Breast epithelium (tissue), 4 donors: Measurements from ENCODE around the gene SGPP1. TPM values are rescaled to one million over a fixed set of nuclear protein-coding genes. Genes with fewer than 3 reads are reported as not detected.

Source experiments
- DNase-seq, 2 donors: peaks; one replicate each; pipeline ENCODE4 v3.0.0-alpha.2; 2019; ENCODE audit warnings: low spot score in 2 of 2
- H3K27ac ChIP-seq, 2 donors: fragments of 200-600 bp; sonication (generic) in 1 of 2; one replicate each; pipeline ENCODE4 v1.5.1; 2016 to 2019; ENCODE audit warnings: mild to moderate bottlenecking in 1 of 2
- H3K27me3 ChIP-seq, 2 donors: fragments of 200-600 bp; sonication (generic) in 1 of 2; one replicate each; pipeline versions ENCODE4 v1.5.1 to v1.6.0; 2017 to 2019; ENCODE audit warnings: control low read depth in 1 of 2, mild to moderate bottlenecking in 1 of 2
- H3K36me3 ChIP-seq: fragments of 200-600 bp; one replicate; pipeline ENCODE4 v1.5.1; 2019
- H3K4me1 ChIP-seq, 2 donors: fragments of 200-600 bp; sonication (generic); one replicate each; pipeline ENCODE4 v1.5.1; 2016 to 2019; ENCODE audit warnings: control low read depth in 1 of 2
- H3K4me3 ChIP-seq, 3 donors: fragments of 200-600 bp; sonication (generic); 1 replicate in 2 of 3; 2 replicates in 1 of 3; pipeline ENCODE4 v1.5.1; 2016 to 2019; ENCODE audit warnings: mild to moderate bottlenecking in 3 of 3, moderate library complexity in 2 of 3
- H3K9me3 ChIP-seq, 2 donors: fragments of 200-600 bp; sonication (generic) in 1 of 2; one replicate each; pipeline ENCODE4 v1.5.1; 2016 to 2019; ENCODE audit warnings: control low read depth in 1 of 2
- POLR2A ChIP-seq: fragments of 450-650 bp; IDR thresholded peaks from one replicate; pipeline ENCODE4 v1.6.1; 2016; ENCODE audit warnings: antibody characterized with exemption, mild to moderate bottlenecking, moderate library complexity
- POLR2AphosphoS5 ChIP-seq, 3 donors: sonication (generic); formaldehyde crosslinking; IDR thresholded peaks; one replicate each; pipeline ENCODE4 v1.6.1; 2017; ENCODE audit warnings: antibody characterized with exemption in 3 of 3
- intact Hi-C: fragments of 100-400 bp; cut with DNase I; formaldehyde crosslinking; loops from one replicate; pipeline ENCODE4 v1.15.1; 2023; ENCODE audit warnings: low total_unique reads
- total RNA-seq, 3 donors: library from RNA; depleted of rRNA; stranded (reverse); fragments of >200 nt; gene quantifications; one replicate each; pipeline ENCODE4 v1.1.0, GENCODE V29; 2016
- TF ChIP-seq, protein P1 (sequence below), 3 donors: fragments of 450-650 bp; IDR thresholded peaks; one replicate each; pipeline ENCODE4 v1.5.1; 2016 to 2017; ENCODE audit warnings: antibody characterized with exemption in 3 of 3, mild to moderate bottlenecking in 3 of 3, moderate library complexity in 3 of 3

SGPP1 gene
- total RNA-seq, 3 donors from 2014 or later = 22.2 to 29.9 (median 22.3) TPM

DNA sequence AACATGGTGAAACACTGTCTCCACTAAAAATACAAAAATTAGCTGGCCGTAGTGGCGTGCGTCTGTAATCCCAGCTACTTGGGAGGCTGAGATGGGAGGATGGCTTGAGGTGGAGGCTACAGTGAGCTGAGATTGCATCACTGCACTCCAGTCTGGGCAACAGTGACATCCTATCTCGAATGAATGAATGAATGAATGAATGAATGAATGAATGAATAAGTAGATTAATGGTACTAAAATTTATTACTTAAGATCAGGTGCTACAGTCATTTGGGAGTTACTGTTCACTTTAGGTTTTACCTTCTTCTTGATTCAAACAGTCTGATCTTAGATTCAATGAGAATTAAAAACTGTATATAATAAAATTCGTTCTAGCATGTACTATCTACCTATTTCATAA lies 54.6 kb downstream of the SGPP1 start:
- H3K4me1 ChIP-seq = no peaks in the 10 kb centered on the region
- TF ChIP-seq POLR2A (no peak), POLR2AphosphoS5 (IDR thresholded peaks at IDR 0.05) (no peak)
- TF ChIP-seq, protein P1, sequence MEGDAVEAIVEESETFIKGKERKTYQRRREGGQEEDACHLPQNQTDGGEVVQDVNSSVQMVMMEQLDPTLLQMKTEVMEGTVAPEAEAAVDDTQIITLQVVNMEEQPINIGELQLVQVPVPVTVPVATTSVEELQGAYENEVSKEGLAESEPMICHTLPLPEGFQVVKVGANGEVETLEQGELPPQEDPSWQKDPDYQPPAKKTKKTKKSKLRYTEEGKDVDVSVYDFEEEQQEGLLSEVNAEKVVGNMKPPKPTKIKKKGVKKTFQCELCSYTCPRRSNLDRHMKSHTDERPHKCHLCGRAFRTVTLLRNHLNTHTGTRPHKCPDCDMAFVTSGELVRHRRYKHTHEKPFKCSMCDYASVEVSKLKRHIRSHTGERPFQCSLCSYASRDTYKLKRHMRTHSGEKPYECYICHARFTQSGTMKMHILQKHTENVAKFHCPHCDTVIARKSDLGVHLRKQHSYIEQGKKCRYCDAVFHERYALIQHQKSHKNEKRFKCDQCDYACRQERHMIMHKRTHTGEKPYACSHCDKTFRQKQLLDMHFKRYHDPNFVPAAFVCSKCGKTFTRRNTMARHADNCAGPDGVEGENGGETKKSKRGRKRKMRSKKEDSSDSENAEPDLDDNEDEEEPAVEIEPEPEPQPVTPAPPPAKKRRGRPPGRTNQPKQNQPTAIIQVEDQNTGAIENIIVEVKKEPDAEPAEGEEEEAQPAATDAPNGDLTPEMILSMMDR (IDR thresholded peaks at IDR 0.05) = no peak
- intact Hi-C loops = no loop called here

DNA sequence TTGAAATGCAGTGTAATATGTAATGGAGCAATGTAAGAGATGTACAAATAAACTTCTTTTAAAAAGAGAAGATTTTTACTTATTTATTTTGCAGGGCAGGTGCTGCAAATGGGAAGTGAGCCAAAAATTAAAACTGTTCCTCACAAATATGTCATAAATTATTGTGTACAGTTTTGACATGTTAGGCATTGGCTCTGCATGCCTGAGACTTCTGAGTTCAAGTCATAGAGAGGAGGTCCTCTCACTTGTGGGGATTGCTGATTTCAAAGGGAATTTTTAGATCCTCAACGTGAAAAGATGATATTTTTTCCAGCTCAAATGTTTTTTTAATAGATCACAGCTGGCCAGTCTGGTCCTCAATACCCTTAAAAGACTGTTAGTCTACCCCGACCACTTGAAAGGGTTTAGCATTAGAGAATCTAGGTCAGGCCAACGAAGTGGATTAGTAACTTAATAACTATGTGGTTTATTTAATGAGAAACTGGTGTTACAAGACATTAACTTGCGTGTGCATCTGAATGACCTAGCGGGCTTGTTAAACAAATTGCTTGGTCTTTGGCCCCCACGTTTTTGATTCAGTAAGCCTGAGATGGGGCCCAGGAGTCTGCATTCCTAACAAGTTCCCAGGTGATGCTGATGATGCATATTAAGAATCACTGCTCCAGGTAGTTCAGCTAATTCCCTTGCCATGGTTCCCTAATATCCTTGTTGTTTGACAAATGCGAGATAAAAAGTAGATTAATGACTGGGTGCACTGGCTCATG lies 55.3 kb downstream of the SGPP1 start:
- intact Hi-C loops = no loop called here
- no peak for DNase-seq

More for the DNA sequence above, 54.6 kb downstream of the SGPP1 start:
- H3K27ac ChIP-seq = no peak overlapping the region
- no peaks in the 10 kb centered on the region for H3K36me3 ChIP-seq
- no peak for DNase-seq
- no peaks in the 10 kb centered on the region for H3K9me3 ChIP-seq
- H3K4me3 ChIP-seq = no peak overlapping the region
- H3K27me3 ChIP-seq = no peaks in the 10 kb centered on the region

DNA sequence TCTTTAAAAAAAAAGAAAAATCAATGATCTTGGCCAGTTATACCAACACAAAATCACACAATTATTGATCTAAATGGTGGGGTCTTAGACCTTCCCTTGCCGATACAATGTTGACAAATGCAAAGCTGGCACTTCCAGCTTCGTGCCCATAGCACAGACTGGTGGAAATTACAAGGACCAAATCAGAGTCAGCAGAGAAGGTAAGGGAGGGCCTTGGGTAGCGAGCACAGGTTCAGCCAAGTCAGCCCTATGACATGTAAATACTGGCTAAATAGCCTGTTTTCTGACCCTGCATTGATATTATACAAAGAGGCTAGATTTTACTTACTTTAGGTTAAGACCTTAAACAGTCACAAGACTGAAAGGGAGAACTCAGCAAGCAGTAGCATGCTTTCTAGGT lies 55.9 kb downstream of the SGPP1 start:
- H3K4me1 ChIP-seq = no peaks in the 10 kb centered on the region
- DNase-seq = no peak
- no peaks in the 10 kb centered on the region for H3K27me3 ChIP-seq
- no peak overlapping the region for H3K27ac ChIP-seq
- TF ChIP-seq, protein P1 (IDR thresholded peaks at IDR 0.05) = no peak
- no peak for TF ChIP-seq POLR2A
- TF ChIP-seq POLR2AphosphoS5 (IDR thresholded peaks at IDR 0.05) = no peak
- H3K4me3 ChIP-seq = no peak overlapping the region
- H3K9me3 ChIP-seq = no peaks in the 10 kb centered on the region
- no peaks in the 10 kb centered on the region for H3K36me3 ChIP-seq
- intact Hi-C loops = no loop called here

More for the DNA sequence above, 55.3 kb downstream of the SGPP1 start:
- H3K27ac ChIP-seq = no peak overlapping the region
- TF ChIP-seq POLR2AphosphoS5 (IDR thresholded peaks at IDR 0.05) (no peak), POLR2A (no peak)
- TF ChIP-seq, protein P1 (IDR thresholded peaks at IDR 0.05) = no peak
- H3K4me1 ChIP-seq = no peaks in the 10 kb centered on the region
- no peaks in the 10 kb centered on the region for H3K27me3 ChIP-seq
- no peaks in the 10 kb centered on the region for H3K36me3 ChIP-seq
- no peak overlapping the region for H3K4me3 ChIP-seq
- H3K9me3 ChIP-seq = no peaks in the 10 kb centered on the region

DNA sequence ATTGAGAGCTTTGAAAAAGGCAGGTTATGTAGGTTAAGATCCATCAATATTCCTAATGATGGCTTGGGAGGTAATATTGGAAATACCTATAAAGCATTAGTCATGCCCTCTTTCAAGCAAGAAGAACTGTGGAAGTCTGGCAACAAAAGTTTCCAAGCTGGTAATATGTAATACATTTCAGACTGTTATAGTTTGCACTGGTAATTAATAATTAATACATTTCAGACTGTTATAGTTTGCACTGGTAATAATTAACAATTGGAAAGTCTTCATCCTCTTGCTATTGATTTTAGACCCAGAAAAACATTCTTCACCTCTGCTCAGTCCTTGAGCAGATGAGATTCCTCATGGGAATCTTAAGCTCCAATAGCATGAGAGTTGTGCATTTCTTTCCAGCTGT lies 57.2 kb downstream of the SGPP1 start:
- TF ChIP-seq POLR2AphosphoS5 (IDR thresholded peaks at IDR 0.05) = no peak
- no peak for TF ChIP-seq POLR2A
- TF ChIP-seq, protein P1 (IDR thresholded peaks at IDR 0.05) = no peak
- H3K27ac ChIP-seq = no peak overlapping the region
- H3K9me3 ChIP-seq = no peaks in the 10 kb centered on the region
- no peaks in the 10 kb centered on the region for H3K36me3 ChIP-seq
- H3K27me3 ChIP-seq = no peaks in the 10 kb centered on the region
- H3K4me1 ChIP-seq = no peaks in the 10 kb centered on the region
- intact Hi-C loops = no loop called here
- no peak overlapping the region for H3K4me3 ChIP-seq
- DNase-seq = no peak

DNA sequence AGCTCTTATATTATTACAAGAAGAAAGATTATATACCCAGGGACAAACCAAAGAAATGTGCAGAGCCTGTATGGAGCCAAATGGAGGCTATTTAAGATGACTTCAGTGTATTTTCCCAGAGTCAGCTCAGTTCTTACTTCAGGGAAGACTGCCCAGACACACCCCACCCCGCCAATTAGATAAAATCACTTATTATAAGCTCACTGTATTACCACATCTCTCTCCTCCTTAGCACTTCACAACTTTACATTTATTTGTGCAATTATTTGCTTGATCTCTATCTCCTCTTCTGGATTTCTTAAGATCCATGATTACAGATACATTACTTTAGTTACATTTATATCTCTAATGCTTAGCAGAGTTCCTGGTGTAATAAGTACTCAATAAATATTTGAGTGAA lies 61.5 kb downstream of the SGPP1 start:
- intact Hi-C loops = no loop called here

More for the DNA sequence above, 61.5 kb downstream of the SGPP1 start:
- H3K27ac ChIP-seq = no peak overlapping the region
- no peak for DNase-seq
- H3K4me3 ChIP-seq = no peak overlapping the region
- H3K9me3 ChIP-seq = no peaks in the 10 kb centered on the region
- no peaks in the 10 kb centered on the region for H3K4me1 ChIP-seq
- no peaks in the 10 kb centered on the region for H3K36me3 ChIP-seq
- no peaks in the 10 kb centered on the region for H3K27me3 ChIP-seq
- TF ChIP-seq POLR2A = no peak
- TF ChIP-seq POLR2AphosphoS5 (IDR thresholded peaks at IDR 0.05) = no peak
- TF ChIP-seq, protein P1 (IDR thresholded peaks at IDR 0.05) = no peak
